ENCODE data around the gene DIAPH3. TPM values are rescaled to one million over a fixed set of nuclear protein-coding genes. Genes with fewer than 3 reads are reported as not detected.

The DIAPH3 gene
- total RNA-seq, 6 experiments from 2014 or later: 18.4 to 38.5 (median 37.5) TPM

DNA sequence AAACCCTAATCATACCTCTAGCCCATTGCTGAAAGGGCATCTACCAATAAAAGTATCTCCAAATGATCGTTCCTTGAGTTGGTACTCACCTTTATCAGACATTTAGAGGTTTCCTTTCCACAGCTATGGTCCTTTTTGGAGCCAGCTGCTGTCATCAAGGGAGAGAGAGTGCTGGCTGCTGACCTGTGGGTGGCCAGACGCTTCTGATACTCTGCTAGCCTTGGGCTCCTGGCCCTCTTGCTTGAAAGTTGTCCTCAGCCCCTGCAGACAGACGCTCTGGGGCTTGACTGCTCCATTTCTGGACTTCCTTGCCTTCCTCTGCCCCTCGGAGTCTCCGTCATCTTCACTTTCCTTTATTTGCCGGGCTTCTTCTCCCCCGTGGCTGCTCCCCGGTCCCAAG, 499.1 kb downstream of the DIAPH3 start:
- DNase-seq: no peak
- no peak overlapping the region for H3K4me3 Mint-ChIP-seq
- peaks cover 19% of the 10 kb centered on the region for H3K36me3 Mint-ChIP-seq (ENCODE audit: low read depth)
- no peaks in the 10 kb centered on the region for H3K4me1 Mint-ChIP-seq (ENCODE audit: low read depth)
- H3K27me3 Mint-ChIP-seq (ENCODE audit: insufficient read depth): no peaks in the 10 kb centered on the region
- TF ChIP-seq, protein P1, sequence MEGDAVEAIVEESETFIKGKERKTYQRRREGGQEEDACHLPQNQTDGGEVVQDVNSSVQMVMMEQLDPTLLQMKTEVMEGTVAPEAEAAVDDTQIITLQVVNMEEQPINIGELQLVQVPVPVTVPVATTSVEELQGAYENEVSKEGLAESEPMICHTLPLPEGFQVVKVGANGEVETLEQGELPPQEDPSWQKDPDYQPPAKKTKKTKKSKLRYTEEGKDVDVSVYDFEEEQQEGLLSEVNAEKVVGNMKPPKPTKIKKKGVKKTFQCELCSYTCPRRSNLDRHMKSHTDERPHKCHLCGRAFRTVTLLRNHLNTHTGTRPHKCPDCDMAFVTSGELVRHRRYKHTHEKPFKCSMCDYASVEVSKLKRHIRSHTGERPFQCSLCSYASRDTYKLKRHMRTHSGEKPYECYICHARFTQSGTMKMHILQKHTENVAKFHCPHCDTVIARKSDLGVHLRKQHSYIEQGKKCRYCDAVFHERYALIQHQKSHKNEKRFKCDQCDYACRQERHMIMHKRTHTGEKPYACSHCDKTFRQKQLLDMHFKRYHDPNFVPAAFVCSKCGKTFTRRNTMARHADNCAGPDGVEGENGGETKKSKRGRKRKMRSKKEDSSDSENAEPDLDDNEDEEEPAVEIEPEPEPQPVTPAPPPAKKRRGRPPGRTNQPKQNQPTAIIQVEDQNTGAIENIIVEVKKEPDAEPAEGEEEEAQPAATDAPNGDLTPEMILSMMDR (IDR thresholded peaks at IDR 0.05): no peak
- no peaks in the 10 kb centered on the region for H3K9me3 Mint-ChIP-seq
- H3K27ac Mint-ChIP-seq: no peak overlapping the region

DNA sequence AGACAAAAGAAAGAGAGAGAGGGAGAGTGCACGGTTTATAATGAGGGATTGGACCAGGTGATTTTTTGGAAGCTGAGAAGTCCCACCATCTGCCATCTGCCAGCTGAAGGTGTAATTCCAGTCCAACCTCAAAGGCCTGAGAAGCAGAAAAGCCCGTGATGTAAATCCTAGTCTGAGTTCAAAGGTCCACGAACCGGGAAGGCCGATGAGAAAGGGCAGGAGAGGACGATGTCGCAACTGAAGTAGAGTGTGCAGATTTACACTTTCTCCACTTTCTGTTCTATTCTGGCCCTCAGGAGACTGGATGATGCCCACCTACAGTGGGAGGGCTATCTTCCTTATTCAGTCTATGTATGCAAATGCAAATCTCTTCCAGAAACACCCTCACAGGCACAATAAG, 500.0 kb downstream of the DIAPH3 start:
- Mint-ChIP-seq H3K27ac (no peak overlapping the region), H3K27me3 (ENCODE audit: insufficient read depth) (no peaks in the 10 kb centered on the region), H3K4me3 (no peak overlapping the region), H3K4me1 (ENCODE audit: low read depth) (no peaks in the 10 kb centered on the region), H3K9me3 (no peaks in the 10 kb centered on the region), H3K36me3 (ENCODE audit: low read depth) (peaks cover 19% of the 10 kb centered on the region)
- TF ChIP-seq, protein P1 (IDR thresholded peaks at IDR 0.05): no peak
- no peak for DNase-seq

DNA sequence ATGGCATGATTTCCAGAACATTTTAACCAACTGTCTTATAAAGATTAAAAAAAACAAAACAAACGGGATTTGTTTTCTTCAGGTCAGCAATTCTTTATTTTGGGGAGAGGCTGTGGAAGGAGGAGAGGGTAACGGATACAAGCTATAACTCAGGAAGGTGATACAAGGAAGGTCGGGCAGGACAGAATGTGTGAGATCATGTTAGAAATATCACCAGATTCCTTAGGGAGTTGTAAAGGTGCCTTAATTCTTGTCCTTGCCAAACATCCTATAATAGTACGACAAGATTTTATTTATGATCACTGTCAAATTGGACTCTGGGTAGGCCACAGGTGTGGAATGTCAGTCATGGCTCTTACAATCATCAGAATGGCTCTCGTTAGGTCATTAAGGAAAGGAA, 503.1 kb downstream of the DIAPH3 start:
- Mint-ChIP-seq H3K36me3 (ENCODE audit: low read depth) (peaks cover 19% of the 10 kb centered on the region), H3K27ac (no peak overlapping the region)
- TF ChIP-seq, protein P1 (IDR thresholded peaks at IDR 0.05): no peak

DNA sequence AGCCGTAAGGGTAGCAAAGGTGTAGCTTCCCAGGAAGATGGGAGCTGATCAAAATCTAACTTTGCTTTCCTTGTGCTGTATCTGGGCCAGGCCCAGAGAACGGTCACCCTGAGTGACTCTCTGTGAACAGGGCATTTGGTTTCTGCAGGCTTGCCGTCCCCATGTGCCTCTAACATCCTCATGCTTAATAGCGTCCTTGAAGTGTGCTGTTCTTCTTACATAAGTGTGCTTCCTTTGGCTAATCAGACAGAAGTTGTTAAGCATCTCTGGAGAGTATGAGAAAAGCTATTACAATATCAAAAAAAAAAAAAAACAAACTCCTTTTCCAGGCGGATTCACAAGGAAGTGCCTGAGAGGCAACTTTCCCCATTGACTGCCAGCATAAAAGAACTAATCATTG, 503.7 kb downstream of the DIAPH3 start:
- Mint-ChIP-seq H3K4me3 (no peak overlapping the region), H3K9me3 (no peaks in the 10 kb centered on the region), H3K36me3 (ENCODE audit: low read depth) (peaks cover 18% of the 10 kb centered on the region), H3K4me1 (ENCODE audit: low read depth) (no peaks in the 10 kb centered on the region), H3K27ac (no peak overlapping the region), H3K27me3 (ENCODE audit: insufficient read depth) (peaks cover 2% of the 10 kb centered on the region; the same call in 1 of the 2 replicates)
- no peak for DNase-seq
- TF ChIP-seq, protein P1 (IDR thresholded peaks at IDR 0.05): no peak

More for the DNA sequence above, 503.1 kb downstream of the DIAPH3 start:
- no peaks in the 10 kb centered on the region for H3K4me1 Mint-ChIP-seq (ENCODE audit: low read depth)
- no peaks in the 10 kb centered on the region for H3K27me3 Mint-ChIP-seq (ENCODE audit: insufficient read depth)
- no peak for DNase-seq
- H3K4me3 Mint-ChIP-seq: no peak overlapping the region
- no peaks in the 10 kb centered on the region for H3K9me3 Mint-ChIP-seq

DNA sequence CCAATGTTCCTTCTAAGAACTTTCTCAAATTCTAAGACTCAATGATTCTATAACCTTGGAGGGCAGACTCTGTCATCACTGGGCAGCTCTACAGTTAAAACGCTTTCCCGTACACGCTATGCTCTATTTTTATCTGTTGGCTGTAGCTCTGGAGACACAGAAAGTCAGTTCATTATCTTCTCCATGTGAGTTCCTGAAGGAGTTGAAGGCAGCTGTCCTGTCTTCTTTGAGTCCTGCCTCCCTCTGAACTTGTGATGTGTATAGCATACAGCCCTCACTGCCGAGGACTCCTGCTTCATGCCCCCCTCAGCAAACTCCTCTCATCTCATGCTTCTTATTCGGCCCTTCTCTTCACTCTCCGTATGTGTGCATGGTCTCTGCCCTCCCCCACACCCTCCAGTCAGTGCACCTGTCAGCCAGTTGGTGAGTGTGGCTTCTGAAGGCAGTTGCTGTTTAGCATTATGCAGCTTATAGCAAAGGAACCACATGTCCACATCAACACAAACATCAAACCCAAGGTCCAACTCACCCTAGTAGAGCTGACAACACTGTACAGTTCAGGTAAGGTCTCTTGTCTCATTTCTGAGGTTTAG, 504.9 kb downstream of the DIAPH3 start:
- no peak overlapping the region for H3K4me3 Mint-ChIP-seq

More for the DNA sequence above, 504.9 kb downstream of the DIAPH3 start:
- Mint-ChIP-seq H3K27ac (no peak overlapping the region), H3K36me3 (ENCODE audit: low read depth) (peaks cover 9% of the 10 kb centered on the region), H3K27me3 (ENCODE audit: insufficient read depth) (peaks cover 2% of the 10 kb centered on the region; the same call in 1 of the 2 replicates), H3K4me1 (ENCODE audit: low read depth) (no peaks in the 10 kb centered on the region), H3K9me3 (no peaks in the 10 kb centered on the region)
- DNase-seq: no peak
- TF ChIP-seq, protein P1 (IDR thresholded peaks at IDR 0.05): no peak

Data from HFFc6 (cell line).